HG03060 (cell line): ENCODE data around the gene SPATS2L.

Experiments
- ATAC-seq: cut with Tn5 transposase; IDR thresholded peaks from one replicate; pipeline ENCODE4 v1.9.1; 2021; ENCODE audit warnings: low read depth, moderate number of reproducible peaks; ENCODE audit not compliant: unreplicated experiment

Gene SPATS2L

GRCh38 chr2:200367155-200367554 is 60.7 kb downstream of the SPATS2L start:
- no peak for ATAC-seq

GRCh38 chr2:200369886-200370285 is 63.4 kb downstream of the SPATS2L start:
- ATAC-seq = no peak

DNA sequence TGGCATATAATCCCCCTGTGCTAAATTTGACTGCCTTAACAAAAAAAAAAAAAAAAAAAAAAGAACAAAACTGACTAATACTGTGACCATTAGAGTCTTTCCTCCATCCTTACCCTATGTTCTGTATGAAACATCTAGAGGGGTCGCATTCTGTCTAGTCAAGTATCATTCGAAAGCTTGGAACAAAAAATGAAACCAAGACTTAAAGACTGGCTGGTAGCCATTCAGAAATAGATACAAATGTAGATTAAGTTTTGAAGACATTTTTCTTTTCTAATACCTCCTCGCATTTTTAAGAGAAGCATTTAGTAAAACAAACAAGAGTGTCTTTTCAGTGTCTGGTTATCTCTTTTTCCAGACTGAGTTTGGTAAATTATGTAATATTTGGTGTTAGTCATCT is 66.7 kb downstream of the SPATS2L start:
- no peak for ATAC-seq

DNA sequence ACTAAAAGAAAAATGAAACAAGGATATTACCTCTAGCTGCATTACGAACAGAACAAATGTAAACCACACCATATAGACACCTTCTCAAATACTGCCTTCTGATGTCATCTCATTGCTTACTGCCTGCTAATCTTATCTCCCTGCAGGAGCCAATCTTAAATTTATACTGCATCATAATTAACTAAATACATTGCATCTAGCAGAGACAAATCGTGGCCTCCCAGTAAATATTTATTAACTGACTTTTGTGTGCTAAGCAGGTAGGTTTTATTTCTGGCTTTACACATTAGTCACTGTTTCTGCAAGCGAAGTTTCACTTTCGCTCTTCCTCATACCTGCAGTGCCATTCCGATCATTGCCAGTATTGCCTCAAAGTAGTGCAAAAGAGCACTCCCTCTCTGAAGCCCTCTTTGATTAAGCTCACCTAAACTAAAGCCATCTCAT is 67.5 kb downstream of the SPATS2L start:
- peak; percentile 87 for ATAC-seq

DNA sequence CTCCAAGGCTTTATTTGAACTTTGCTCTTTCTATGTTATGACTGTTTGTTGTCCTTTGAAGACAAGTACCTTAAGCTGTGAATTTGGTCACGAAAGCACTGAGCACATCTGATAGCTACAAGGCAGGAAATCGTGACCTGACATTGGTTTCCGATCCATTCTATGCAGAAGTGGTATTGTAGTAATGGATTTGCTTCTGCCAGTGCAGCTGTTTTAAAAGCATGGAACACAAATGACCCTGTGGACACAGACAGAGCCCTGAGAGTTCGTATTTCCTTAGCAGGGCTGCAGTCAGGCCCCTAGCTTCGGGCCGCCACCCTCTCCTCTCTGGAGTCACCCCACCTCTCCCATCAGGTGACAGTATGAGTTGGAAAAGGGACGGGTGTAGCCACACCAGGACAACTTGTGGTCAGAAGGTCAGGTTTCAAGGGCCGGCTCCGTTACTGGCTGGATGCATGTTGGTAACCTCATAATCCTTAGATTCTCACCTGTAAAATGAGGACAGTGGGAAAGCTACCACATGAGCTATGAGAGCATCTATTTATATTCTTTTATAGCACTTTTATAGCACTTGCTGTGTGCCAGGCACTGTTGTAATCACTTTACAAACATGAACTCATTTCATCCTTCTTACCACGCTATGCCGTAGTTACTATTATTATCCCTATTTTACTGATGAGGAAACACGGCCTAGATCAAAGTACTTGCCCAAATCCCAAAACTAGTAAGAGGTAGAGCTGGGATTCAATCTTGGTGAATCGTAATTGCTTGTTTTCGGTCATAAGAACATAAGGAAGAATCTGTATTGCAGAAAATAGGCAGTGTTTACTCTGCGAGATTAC is 70.2 kb downstream of the SPATS2L start:
- no peak for ATAC-seq

- ATAC-seq = no peak
These were observed 71.2 kb downstream of the SPATS2L start for GRCh38 chr2:200377355-200378336.

- ATAC-seq = no peak
These were observed 72.3 kb downstream of the SPATS2L start for GRCh38 chr2:200378652-200379290.

DNA sequence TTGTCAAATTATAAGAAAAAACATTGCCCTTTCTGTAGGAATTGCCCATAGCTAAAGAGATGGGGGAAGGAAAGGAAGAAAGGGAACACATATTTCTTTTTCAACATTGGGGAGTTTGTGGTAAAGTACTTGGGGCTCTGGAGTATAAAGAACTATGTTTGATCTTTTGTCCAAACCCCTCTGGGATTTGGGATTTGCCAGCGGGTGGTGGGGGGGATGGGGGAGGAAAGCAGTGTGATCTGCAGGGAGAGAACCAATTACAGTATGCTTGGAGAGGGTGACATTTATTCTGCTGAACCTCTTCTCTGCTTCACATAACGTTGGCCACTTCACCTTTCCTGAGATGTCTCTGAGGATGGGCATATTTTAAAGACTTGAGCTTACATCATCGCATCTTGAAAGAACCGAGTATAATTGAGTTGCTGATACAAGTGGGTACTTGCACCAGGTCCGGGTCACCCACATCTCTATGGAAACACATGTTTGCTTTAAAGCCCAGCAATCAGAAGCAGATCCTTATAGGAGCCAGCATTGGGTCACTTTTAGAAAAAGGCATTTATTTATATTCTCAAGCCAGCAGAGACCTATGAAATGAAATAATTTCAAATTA is 73.1 kb downstream of the SPATS2L start:
- no peak for ATAC-seq

- no peak for ATAC-seq
These were observed 73.6 kb downstream of the SPATS2L start for GRCh38 chr2:200380091-200380561.

GRCh38 chr2:200380833-200381542 is 74.5 kb downstream of the SPATS2L start:
- no peak for ATAC-seq

- ATAC-seq = no peak
These were observed 76.4 kb downstream of the SPATS2L start for GRCh38 chr2:200382874-200383273.

DNA sequence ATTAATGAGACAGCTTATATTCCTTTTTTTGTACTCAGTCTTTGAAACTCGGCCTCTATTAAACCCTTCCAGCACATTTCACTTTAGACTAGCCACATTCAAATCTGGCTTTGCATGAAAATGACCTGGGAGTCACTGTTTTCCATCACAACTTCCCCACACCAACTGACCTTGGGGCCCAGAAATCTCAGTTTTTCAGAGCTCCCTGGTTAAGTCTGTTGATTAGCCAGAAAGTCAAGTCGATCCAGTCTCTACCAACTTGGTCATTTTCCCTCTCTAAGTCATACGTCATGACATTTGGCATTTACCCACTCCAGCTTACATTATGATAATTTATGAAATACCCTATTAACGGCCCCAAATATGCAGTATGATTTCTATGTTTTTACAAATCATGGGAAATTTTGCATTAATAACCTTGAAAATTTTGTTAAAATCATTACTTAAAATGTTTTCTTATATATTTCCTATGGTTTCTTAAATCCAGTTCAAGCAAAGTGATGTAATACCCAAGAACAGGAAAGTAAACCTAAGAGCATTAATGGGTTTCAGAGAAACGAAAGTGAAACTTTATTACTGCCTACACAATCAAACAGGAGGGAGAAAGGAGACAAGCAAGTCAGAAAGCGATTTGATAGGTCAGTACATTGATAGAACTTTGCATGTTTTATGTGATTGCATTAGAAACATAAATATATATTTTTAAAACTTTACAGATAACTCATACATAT is 77.1 kb downstream of the SPATS2L start:
- peak; percentile 62 for ATAC-seq

DNA sequence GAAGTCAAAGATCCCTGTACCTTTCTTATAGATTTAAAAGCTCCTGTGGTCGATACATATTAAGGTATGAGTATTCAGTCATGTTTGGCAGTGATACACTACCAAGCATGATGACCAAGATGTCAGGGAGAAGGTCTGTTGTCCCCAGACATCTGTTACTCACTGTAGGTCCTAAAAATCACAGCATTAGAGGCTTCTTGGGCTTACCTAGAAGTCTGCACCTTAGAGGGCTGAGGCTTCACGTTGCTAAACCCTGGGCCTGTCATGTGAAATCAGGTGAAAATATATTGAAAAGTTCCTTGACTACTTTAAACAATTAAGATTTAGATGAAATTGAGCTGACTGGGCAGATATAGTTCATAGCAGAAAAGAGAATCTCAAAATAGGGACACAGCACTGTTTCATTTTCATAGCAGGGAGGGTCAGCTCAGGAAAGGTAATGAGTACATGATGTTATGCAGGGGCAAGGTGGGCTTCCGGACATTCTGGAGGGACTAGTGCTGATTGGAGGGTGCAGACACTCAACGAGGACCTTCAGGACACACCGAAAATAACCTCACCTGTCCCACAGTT is 78.7 kb downstream of the SPATS2L start:
- ATAC-seq = no peak

- ATAC-seq = no peak
These were observed 86.7 kb downstream of the SPATS2L start for GRCh38 chr2:200393191-200393590.

- no peak for ATAC-seq
These were observed 87.6 kb downstream of the SPATS2L start for GRCh38 chr2:200394045-200394444.

DNA sequence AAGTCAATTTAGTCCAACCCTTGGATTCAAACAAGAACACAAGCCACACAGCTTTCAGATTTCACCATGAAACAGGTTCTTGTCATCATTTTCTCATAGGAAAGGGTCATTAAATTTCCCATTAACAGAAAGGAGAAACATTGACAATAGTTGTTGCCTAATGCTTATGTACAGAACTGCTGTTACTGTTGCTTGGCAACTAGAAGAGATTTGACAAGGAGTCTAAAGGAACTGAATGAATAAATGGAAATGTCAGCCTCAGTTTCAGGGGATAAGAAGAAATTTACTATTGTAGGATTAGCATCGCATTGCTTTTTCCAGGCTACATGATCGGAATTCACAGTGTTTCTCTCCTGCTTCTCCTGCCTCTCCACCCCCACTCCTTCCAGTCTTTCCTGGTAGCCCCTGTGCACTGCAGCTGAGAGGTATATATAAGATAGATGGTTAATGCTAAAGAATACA is 90.3 kb downstream of the SPATS2L start:
- ATAC-seq = no peak

GRCh38 chr2:200397785-200398184 is 91.3 kb downstream of the SPATS2L start:
- no peak for ATAC-seq

DNA sequence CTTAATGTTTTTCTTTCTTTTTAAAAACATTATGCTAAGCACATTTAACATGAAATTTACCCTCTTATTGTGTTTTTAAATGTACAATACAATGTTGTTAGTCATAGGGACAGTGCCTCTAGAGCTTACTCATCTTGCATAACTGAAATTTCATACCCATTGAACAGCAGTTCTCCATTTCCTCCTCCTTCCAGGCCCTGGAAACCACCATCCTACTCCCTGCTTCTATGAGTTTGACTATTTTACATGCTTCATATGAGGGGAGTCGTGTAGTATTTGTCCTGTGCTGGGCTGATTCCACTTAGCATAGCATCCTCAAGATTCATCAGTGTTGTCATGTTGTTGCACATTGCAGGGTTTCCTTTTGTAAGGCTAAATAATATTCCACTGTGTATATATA is 92.6 kb downstream of the SPATS2L start:
- ATAC-seq = no peak

GRCh38 chr2:200399636-200400035 is 93.1 kb downstream of the SPATS2L start:
- ATAC-seq = no peak
